Measurements from ENCODE around the gene VSX1.
A peak's percentile ranks its signal among the peaks of the same experiment; 100 is the strongest.

GRCh38 chr20:25083773-25084625 lies 2.1 kb upstream of the VSX1 start:
- TF ChIP-seq CTCF (IDR thresholded peaks at IDR 0.05) (no peak), JUND (IDR thresholded peaks at IDR 0.05) (no peak), IRF3 (IDR thresholded peaks at IDR 0.05; ENCODE audit: low read depth, low read length) (no peak), RFX5 (IDR thresholded peaks at IDR 0.05; ENCODE audit: low read length) (no peak), RAD21 (IDR thresholded peaks at IDR 0.05; ENCODE audit: low read length) (no peak), TCF12 (IDR thresholded peaks at IDR 0.05) (no peak), SIN3A (IDR thresholded peaks at IDR 0.05; ENCODE audit: borderline replicate concordance, low read depth, low read length) (no peak), USF2 (IDR thresholded peaks at IDR 0.05; ENCODE audit: borderline replicate concordance, low read depth, low read length) (no peak), REST (IDR thresholded peaks at IDR 0.05; ENCODE audit: low read depth, low read length) (no peak), TAF1 (IDR thresholded peaks at IDR 0.05; ENCODE audit: borderline replicate concordance, low read depth, low read length) (no peak), EP300 (IDR thresholded peaks at IDR 0.05; ENCODE audit: borderline replicate concordance in 1 of 2, low read depth in 1 of 2, low read length in 1 of 2) (no peak), EZH2phosphoT487 (IDR thresholded peaks at IDR 0.05; ENCODE audit: borderline replicate concordance, low read depth) (0 out of 2 replicates have a peak, but pooled peaks have one; percentile 7), YY1 (IDR thresholded peaks at IDR 0.05; ENCODE audit: low read depth) (no peak)
- TF ChIP-seq, protein P1, sequence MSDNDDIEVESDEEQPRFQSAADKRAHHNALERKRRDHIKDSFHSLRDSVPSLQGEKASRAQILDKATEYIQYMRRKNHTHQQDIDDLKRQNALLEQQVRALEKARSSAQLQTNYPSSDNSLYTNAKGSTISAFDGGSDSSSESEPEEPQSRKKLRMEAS (IDR thresholded peaks at IDR 0.05; ENCODE audit: low read depth), result no peak

All from SK-N-SH (cell line).